Measurements from ENCODE around the gene SLC23A2. TPM values are rescaled to one million over a fixed set of nuclear protein-coding genes. Genes with fewer than 3 reads are reported as not detected.

Gene SLC23A2
- total RNA-seq, 2 experiments from 2014 or later, result 16.0 to 16.2 TPM

DNA sequence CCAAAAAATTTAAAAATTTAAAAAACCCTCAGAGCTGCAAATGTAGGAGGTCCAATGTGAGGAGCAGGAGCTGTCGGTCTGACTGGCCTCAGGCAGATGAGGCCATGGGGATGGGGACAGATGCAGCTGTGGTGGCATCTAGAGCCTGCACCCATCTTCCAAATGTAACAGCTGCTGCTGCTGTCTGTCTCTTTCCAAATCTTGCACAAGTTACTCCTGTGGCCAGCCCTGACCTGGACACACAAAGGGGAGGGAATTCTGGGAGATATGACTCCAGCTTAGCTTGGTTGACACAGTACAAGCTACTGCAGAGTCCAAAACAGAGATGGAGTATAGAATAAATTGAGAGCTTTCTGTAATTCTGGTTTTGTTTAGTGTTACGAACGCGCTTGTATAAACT, 164.4 kb downstream of the SLC23A2 start:
- ChIA-PET CTCF (interaction anchor here (1.4 kb wide), 1 partner anchor 119 kb away, joined by 3 read pairs; no protein-coding TSS in a partner anchor), POLR2A (no interaction called here)
- H3K27me3 Mint-ChIP-seq, result no peaks in the 10 kb centered on the region
- intact Hi-C loops (cut with micrococcal nuclease), result no loop called here
- TF ChIP-seq, protein P1, sequence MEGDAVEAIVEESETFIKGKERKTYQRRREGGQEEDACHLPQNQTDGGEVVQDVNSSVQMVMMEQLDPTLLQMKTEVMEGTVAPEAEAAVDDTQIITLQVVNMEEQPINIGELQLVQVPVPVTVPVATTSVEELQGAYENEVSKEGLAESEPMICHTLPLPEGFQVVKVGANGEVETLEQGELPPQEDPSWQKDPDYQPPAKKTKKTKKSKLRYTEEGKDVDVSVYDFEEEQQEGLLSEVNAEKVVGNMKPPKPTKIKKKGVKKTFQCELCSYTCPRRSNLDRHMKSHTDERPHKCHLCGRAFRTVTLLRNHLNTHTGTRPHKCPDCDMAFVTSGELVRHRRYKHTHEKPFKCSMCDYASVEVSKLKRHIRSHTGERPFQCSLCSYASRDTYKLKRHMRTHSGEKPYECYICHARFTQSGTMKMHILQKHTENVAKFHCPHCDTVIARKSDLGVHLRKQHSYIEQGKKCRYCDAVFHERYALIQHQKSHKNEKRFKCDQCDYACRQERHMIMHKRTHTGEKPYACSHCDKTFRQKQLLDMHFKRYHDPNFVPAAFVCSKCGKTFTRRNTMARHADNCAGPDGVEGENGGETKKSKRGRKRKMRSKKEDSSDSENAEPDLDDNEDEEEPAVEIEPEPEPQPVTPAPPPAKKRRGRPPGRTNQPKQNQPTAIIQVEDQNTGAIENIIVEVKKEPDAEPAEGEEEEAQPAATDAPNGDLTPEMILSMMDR (IDR thresholded peaks at IDR 0.05), result no peak
- ATAC-seq (no peak), DNase-seq (no peak)
- no peak overlapping the region for H3K4me3 Mint-ChIP-seq
- peaks cover 2% of the 10 kb centered on the region for H3K4me1 Mint-ChIP-seq (ENCODE audit: low read depth)
- no peak overlapping the region for H3K27ac Mint-ChIP-seq
- no peaks in the 10 kb centered on the region for H3K9me3 Mint-ChIP-seq
- H3K36me3 Mint-ChIP-seq (ENCODE audit: low read depth), result no peaks in the 10 kb centered on the region

GRCh38 chr20:4836473-4836872, 164.8 kb downstream of the SLC23A2 start:
- CTCF ChIA-PET, result interaction anchor here (1.4 kb wide), 1 partner anchor 119 kb away, joined by 3 read pairs; no protein-coding TSS in a partner anchor
- intact Hi-C loops (cut with micrococcal nuclease), result no loop called here
- POLR2A ChIA-PET, result no interaction called here
- DNase-seq (no peak), ATAC-seq (no peak)
- no peaks in the 10 kb centered on the region for H3K36me3 Mint-ChIP-seq (ENCODE audit: low read depth)
- H3K9me3 Mint-ChIP-seq, result no peaks in the 10 kb centered on the region
- peaks cover 2% of the 10 kb centered on the region for H3K4me1 Mint-ChIP-seq (ENCODE audit: low read depth)
- TF ChIP-seq, protein P1 (IDR thresholded peaks at IDR 0.05), result no peak
- no peak overlapping the region for H3K27ac Mint-ChIP-seq
- no peaks in the 10 kb centered on the region for H3K27me3 Mint-ChIP-seq
- H3K4me3 Mint-ChIP-seq, result no peak overlapping the region

DNA sequence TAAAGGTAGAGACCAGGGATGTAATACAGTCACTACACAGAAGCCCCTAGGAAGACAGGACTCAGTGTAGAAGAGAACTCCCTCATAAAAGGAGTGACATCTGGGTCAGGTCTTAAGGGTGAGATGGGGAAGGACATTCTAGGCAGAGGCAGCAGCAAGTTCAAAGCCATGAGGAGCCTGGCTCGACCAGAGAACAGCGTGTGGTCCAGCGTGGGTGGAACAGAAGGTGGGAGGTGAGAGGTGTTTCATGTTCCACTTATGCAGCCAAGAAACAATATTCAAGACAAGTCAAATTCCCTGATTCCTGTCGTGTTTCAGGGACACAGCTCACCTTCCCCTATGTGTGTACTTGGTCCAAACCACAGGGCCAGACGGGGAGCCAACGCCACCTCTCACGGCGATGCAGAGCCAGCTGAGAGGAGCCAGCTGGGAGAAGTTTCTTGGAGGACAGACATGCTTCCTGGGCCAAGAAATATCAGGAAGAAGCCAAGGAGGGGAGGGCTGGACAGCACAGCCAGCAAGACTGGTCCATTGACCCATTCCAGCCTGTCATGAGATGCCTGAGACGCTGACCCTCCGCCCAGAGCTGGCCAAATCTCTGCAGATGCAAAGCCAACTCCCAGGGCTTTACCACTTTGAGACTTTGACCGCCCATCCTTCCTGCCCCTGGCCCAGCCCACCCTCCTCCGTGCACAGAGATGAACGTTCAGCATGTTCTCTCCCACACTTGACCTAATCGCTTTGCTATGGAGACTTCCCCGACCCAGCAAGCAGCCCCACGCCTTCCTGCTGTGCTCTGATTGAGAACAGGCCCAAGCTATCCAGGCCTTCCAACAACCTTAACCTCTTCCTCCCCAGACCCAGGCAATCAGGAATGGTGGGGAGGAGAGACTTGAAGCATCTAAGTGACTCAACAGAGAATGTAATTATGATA, 165.8 kb downstream of the SLC23A2 start:
- CTCF ChIA-PET, result no interaction called here
- H3K4me1 Mint-ChIP-seq (ENCODE audit: low read depth), result peaks cover 2% of the 10 kb centered on the region
- H3K27me3 Mint-ChIP-seq, result no peaks in the 10 kb centered on the region
- H3K4me3 Mint-ChIP-seq, result no peak overlapping the region
- intact Hi-C loops (cut with micrococcal nuclease), result no loop called here
- H3K27ac Mint-ChIP-seq, result no peak overlapping the region
- H3K36me3 Mint-ChIP-seq (ENCODE audit: low read depth), result no peaks in the 10 kb centered on the region
- POLR2A ChIA-PET, result no interaction called here
- TF ChIP-seq, protein P1 (IDR thresholded peaks at IDR 0.05), result no peak
- no peaks in the 10 kb centered on the region for H3K9me3 Mint-ChIP-seq
- DNase-seq (no peak), ATAC-seq (no peak)

DNA sequence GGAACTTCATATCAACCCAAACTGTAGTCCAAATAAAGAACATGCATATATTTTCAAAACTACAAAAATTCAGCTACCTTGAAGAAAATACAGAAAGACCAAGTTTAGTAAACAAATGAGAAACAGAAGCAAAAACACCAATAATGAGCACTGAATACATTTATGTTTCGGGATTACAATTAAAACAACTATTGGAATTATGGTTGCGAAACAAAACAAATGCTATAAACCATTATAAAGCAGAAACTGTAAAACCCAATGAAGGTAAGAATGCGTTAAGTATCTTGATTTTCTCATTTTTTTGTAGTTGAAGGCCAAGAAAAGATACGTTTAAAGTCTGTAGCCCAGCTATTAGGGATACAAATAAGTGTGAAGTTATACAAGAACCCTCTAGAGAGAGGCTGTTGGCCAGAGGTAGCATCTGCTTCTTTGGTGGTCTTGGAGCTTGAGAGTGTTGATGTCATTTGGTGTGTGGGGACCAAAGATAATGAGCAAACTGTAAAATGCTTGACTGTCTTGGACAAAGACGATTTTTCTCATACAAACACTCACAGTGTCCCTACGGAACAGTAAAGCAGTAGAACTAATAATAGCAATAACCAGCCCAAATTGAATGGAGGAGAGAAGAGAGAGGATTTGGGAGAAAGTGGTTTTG, 168.1 kb downstream of the SLC23A2 start:
- TF ChIP-seq, protein P1 (IDR thresholded peaks at IDR 0.05), result no peak
- POLR2A ChIA-PET, result no interaction called here
- no peak overlapping the region for H3K27ac Mint-ChIP-seq

GRCh38 chr20:4832469-4832868, 168.8 kb downstream of the SLC23A2 start:
- POLR2A ChIA-PET, result no interaction called here
- intact Hi-C loops (cut with micrococcal nuclease), result no loop called here
- CTCF ChIA-PET, result no interaction called here

More for the DNA sequence above, 168.1 kb downstream of the SLC23A2 start:
- ATAC-seq (no peak), DNase-seq (no peak)
- Mint-ChIP-seq H3K4me1 (ENCODE audit: low read depth) (peaks cover 2% of the 10 kb centered on the region), H3K27me3 (no peaks in the 10 kb centered on the region), H3K4me3 (no peak overlapping the region), H3K36me3 (ENCODE audit: low read depth) (no peaks in the 10 kb centered on the region), H3K9me3 (no peaks in the 10 kb centered on the region)
- intact Hi-C loops (cut with micrococcal nuclease), result no loop called here
- CTCF ChIA-PET, result no interaction called here

More at GRCh38 chr20:4832469-4832868, 168.8 kb downstream of the SLC23A2 start:
- ATAC-seq, result no peak
- H3K27ac Mint-ChIP-seq, result no peak overlapping the region
- H3K9me3 Mint-ChIP-seq, result no peaks in the 10 kb centered on the region
- TF ChIP-seq, protein P1 (IDR thresholded peaks at IDR 0.05), result no peak
- no peak overlapping the region for H3K4me3 Mint-ChIP-seq
- DNase-seq, result no peak
- H3K27me3 Mint-ChIP-seq, result no peaks in the 10 kb centered on the region
- peaks cover 2% of the 10 kb centered on the region for H3K4me1 Mint-ChIP-seq (ENCODE audit: low read depth)
- H3K36me3 Mint-ChIP-seq (ENCODE audit: low read depth), result no peaks in the 10 kb centered on the region
